T-helper 2 cell treated with Interferon-gamma antibody and Interleukin-4, amounts not matched to agents 100 ng/mL and 5 ng/mL, for 36 hours (primary cell): ENCODE data around the gene EEFSEC. TPM values are rescaled to one million over a fixed set of nuclear protein-coding genes. Genes with fewer than 3 reads are reported as not detected.

Source experiments
- intact Hi-C: fragments of 100-400 bp; cut with micrococcal nuclease; formaldehyde crosslinking; loops from one replicate; pipeline ENCODE4 v1.15.1; 2023
- total RNA-seq: library from RNA; stranded (reverse); gene quantifications from 2 replicates; pipeline ENCODE4 v1.2.3, GENCODE V29; 2022

EEFSEC gene
- total RNA-seq, 1 donor from 2014 or later = 18.2 TPM

- intact Hi-C loops = no loop called here
Observed at GRCh38 chr3:128385080-128385832, 232.0 kb downstream of the EEFSEC start.

- intact Hi-C loops = no loop called here
Observed at GRCh38 chr3:128388932-128389331, 235.7 kb downstream of the EEFSEC start.

GRCh38 chr3:128390867-128391266, 237.6 kb downstream of the EEFSEC start:
- intact Hi-C loops = no loop called here

GRCh38 chr3:128392021-128392420, 238.7 kb downstream of the EEFSEC start:
- intact Hi-C loops = no loop called here

GRCh38 chr3:128392818-128393544, 239.7 kb downstream of the EEFSEC start:
- intact Hi-C loops = no loop called here

- intact Hi-C loops = no loop called here
Observed at GRCh38 chr3:128394033-128394432, 240.8 kb downstream of the EEFSEC start.

GRCh38 chr3:128395046-128395445, 241.8 kb downstream of the EEFSEC start:
- intact Hi-C loops = no loop called here

- intact Hi-C loops = no loop called here
Observed at GRCh38 chr3:128395500-128396162, 242.3 kb downstream of the EEFSEC start.

GRCh38 chr3:128397484-128397883, 244.2 kb downstream of the EEFSEC start:
- intact Hi-C loops = no loop called here

- intact Hi-C loops = no loop called here
Observed at GRCh38 chr3:128398586-128398985, 245.3 kb downstream of the EEFSEC start.

GRCh38 chr3:128399221-128399915, 246.1 kb downstream of the EEFSEC start:
- intact Hi-C loops = no loop called here

GRCh38 chr3:128400671-128401070, 247.4 kb downstream of the EEFSEC start:
- intact Hi-C loops = no loop called here

GRCh38 chr3:128402319-128402718, 249.0 kb downstream of the EEFSEC start:
- intact Hi-C loops = no loop called here

GRCh38 chr3:128402998-128403397, 249.7 kb downstream of the EEFSEC start:
- intact Hi-C loops = no loop called here

GRCh38 chr3:128404276-128405068, 251.2 kb downstream of the EEFSEC start:
- intact Hi-C loops = no loop called here

- intact Hi-C loops = no loop called here
Observed at GRCh38 chr3:128405554-128406277, 252.4 kb downstream of the EEFSEC start.

GRCh38 chr3:128407247-128407646, 254.0 kb downstream of the EEFSEC start:
- intact Hi-C loops = no loop called here

- intact Hi-C loops = no loop called here
Observed at GRCh38 chr3:128408012-128408692, 254.9 kb downstream of the EEFSEC start.
